ENCODE measurements around the gene RNU2-1. TPM values are rescaled to one million over a fixed set of nuclear protein-coding genes. Genes with fewer than 3 reads are reported as not detected.
"Not testable (repeated sequence)": the region's sequence is repeated elsewhere in the genome, so short reads cannot be mapped to it uniquely, and the experiment has no call there.

The RNU2-1 gene
- not detected for polyA plus RNA-seq (2013, experiment 1 of 2; ENCODE audit: insufficient read length)
- polyA plus RNA-seq (2013, experiment 2 of 2; ENCODE audit: insufficient read length) = not detected

- DNase-seq = not testable (repeated sequence)
These were observed at the start of gene RNU2-1 for GRCh38 chr17:43233877-43234276. Gene RNU2-1, minus strand, starts transcription at chr17:43233977.

DNA sequence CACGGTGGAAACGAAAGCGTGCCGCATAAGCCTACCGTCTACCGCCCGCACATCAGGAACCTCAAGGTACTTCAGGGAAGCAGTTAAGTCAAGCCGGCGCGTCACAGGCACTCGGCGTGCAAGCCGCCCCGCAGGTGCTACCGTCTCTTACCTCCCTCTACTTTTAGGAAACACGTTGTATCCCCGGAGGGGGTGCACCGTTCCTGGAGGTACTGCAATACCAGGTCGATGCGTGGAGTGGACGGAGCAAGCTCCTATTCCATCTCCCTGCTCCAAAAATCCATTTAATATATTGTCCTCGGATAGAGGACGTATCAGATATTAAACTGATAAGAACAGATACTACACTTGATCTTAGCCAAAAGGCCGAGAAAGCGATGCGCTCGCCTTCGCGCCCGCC is 39.1 kb upstream of the RNU2-1 start:
- not testable (repeated sequence) for DNase-seq

- DNase-seq = not testable (repeated sequence)
These were observed 38.7 kb upstream of the RNU2-1 start for GRCh38 chr17:43272483-43272882.

DNA sequence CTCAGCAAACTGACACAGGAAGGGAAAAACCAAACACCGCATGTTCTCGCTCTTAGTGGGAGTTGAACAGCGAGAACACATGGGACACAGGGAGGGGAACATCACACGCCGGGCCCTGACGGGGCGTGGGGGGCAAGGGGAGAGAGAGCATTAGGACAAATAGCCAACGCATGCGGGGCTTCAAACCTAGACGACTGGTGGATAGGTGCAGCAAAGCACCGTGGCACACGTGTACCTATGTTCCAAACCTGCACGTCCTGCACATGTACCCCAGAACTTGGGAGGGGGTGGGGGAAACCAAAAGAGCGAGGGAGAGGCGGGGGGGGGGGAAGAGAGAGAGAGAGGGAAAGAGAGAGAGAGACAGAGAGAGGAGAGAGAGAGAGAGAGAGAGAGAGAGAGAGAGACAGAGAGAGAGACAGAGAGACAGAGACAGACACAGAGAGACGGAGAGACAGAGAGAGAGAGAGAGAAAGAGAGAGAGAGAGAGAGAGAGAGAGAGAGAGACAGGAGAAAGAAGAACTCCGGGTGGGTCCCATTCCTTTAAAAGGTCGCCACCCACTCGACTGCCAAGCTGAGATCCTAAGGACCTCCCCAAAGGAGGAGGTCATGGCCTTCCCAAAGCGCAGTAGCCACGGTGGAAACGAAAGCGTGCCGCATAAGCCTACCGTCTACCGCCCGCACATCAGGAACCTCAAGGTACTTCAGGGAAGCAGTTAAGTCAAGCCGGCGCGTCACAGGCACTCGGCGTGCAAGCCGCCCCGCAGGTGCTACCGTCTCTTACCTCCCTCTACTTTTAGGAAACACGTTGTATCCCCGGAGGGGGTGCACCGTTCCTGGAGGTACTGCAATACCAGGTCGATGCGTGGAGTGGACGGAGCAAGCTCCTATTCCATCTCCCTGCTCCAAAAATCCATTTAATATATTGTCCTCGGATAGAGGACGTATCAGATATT is 37.1 kb upstream of the RNU2-1 start:
- DNase-seq = not testable (repeated sequence)

- not testable (repeated sequence) for DNase-seq
These were observed 12.7 kb upstream of the RNU2-1 start for GRCh38 chr17:43246456-43246855.

- DNase-seq = not testable (repeated sequence)
These were observed 7.0 kb upstream of the RNU2-1 start for GRCh38 chr17:43240596-43241352.

GRCh38 chr17:43239597-43239996 is 5.8 kb upstream of the RNU2-1 start:
- not testable (repeated sequence) for DNase-seq

DNA sequence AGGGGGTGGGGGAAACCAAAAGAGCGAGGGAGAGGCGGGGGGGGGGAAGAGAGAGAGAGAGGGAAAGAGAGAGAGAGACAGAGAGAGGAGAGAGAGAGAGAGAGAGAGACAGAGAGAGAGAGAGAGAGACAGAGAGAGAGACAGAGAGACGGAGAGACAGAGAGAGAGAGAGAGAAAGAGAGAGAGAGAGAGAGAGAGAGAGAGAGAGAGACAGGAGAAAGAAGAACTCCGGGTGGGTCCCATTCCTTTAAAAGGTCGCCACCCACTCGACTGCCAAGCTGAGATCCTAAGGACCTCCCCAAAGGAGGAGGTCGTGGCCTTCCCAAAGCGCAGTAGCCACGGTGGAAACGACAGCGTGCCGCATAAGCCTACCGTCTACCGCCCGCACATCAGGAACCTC is 514 bp downstream of the RNU2-1 start:
- DNase-seq = not testable (repeated sequence)

DNA sequence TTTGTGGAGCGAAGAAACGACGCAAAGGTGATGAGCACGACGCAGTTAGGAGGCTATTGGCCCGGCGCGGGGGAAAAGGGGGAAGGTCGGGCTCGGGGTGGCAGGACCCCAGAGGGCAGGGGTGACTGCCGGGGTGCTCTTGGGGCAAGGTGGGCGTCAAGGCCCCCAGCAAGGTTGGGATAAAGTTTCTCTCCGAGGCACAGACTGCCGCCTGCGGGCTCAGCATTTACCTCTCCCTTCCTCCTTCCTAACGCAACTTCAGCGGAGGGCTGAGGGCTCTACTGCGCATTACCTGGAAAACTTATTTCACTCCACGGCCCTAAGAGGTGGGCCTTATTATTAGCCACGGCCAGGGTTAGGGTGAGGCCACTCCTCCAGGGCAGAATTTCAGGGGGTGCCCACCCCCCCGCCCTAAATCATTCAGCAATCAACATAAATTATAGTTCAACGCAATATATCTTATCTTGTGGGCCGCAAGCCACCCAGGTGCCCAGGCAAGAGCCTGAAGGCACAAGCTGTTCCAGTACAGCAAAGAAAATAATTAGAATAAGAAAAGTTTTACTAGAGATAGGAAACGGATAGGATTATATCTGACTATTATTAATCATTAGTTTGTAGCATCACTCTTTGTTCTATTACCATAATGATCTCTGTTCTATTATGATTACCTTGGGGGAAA is 1.6 kb downstream of the RNU2-1 start:
- not testable (repeated sequence) for DNase-seq

- not testable (repeated sequence) for DNase-seq
These were observed 2.4 kb downstream of the RNU2-1 start for GRCh38 chr17:43231205-43232020.

- not testable (repeated sequence) for DNase-seq
These were observed 5.6 kb downstream of the RNU2-1 start, which contains the start of gene CCDC200 for GRCh38 chr17:43228020-43228782. Gene CCDC200, minus strand, starts transcription at chr17:43228623. Its CDS starts 69 bp downstream, at chr17:43228554.

GRCh38 chr17:43226393-43226792 is 7.4 kb downstream of the RNU2-1 start:
- DNase-seq = no peak

GRCh38 chr17:43224146-43224705 is 9.6 kb downstream of the RNU2-1 start:
- no peak for DNase-seq

GRCh38 chr17:43220511-43221125 is 13.2 kb downstream of the RNU2-1 start:
- DNase-seq = no peak

DNA sequence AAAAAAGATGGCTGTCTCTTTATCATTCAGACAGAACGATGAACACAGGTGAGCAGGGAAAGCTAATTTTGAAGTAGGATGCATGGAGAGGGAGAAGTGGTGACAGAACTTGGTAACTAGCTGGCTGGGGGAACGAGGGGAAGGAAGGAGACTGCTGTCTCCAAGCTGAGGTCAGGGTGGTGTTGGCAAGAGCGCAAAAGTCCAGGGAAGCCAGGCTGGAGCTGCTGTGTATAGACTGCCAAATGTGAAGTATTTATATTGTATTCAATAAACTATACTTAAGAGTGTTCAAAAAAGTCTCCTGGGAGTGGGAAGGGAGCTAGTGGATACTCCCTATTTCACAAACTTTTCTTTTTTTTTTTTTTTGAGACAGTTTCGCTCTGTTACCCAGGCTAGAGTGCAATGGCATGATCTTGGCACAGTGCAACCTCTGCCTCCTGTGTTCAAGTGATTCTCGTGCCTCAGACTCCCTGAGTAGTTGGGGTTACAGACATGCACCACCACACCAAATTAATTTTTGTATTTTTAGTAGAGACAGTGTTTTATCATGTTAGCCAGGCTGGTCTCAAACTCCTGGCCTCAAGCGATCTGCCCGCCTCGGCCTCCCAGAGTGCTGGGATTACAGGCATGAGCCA is 13.9 kb downstream of the RNU2-1 start:
- no peak for DNase-seq

GRCh38 chr17:43219001-43219400 is 14.8 kb downstream of the RNU2-1 start:
- no peak for DNase-seq

GRCh38 chr17:43217614-43218087 is 16.1 kb downstream of the RNU2-1 start:
- DNase-seq = no peak

DNA sequence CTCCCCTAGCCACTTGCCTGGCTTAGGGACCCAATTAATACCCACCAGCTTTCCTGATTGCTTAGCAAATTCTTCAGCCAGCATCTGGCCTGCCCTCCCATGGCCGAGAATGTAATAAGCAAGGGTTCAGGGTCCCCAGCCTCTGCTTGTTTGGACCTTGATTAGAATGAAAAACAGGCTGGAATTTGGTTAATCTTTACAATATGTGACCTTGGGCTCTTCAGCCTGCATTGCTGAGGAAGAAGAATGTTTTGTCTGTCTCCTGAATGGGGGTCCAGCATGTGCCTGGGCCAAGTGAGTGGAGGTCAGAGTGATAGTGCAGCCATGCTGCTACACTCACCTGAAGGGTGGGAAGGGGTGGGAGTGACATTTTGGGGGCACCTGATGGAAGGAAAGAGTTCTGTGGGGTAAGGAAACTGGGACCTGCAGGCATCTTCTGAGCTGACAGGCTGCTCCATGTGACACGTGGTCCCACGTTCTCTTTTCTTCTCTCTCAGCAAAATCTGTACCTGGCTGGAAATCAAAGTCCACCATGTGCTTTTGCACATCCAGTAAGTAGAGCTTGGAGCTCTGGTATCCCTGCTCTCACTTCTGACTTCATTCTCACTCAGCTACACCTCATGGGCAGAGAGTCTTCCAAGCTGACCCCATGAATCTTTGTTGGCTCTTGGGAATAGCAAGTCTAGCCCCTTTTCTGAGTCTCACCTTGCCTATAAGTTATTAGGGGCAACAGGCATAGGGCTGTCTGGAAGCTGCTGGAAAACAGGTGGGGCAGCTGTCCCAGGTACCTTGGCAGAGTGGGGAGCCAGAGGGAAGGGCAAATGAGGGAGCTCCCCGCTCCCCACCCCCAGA is 16.8 kb downstream of the RNU2-1 start:
- DNase-seq = no peak

Data from fibroblast of skin of scalp (primary cell).